Small intestine (tissue), 7 donors: ENCODE data around the gene SMG9. TPM values are rescaled to one million over a fixed set of nuclear protein-coding genes. Genes with fewer than 3 reads are reported as not detected.

Experiments
- DNase-seq, 2 donors: peaks; one replicate each; pipeline versions ENCODE4 v3.0.0 to v3.0.0-alpha.2; 2013
- FAIRE-seq: peaks from 2 replicates; lab custom pipeline; 2012; peaks lifted over from hg19 to GRCh38; lab: Jason Lieb, UNC
- H3K27ac ChIP-seq, 3 donors: one replicate each; pipeline ENCODE4 v1.5.1; 2013; ENCODE audit warnings: low read length in 2 of 3, mild to moderate bottlenecking in 2 of 3, control low read depth in 1 of 3, inconsistent platforms in 1 of 3, low read depth in 1 of 3, moderate library complexity in 1 of 3
- H3K27me3 ChIP-seq, 3 donors: one replicate each; pipeline ENCODE4 v1.6.1; 2013; ENCODE audit warnings: low read length in 3 of 3, inconsistent platforms in 1 of 3; ENCODE audit not compliant: control insufficient read depth in 3 of 3, insufficient read depth in 3 of 3
- H3K36me3 ChIP-seq, 3 donors: one replicate each; pipeline ENCODE4 v1.6.1; 2013; ENCODE audit warnings: low read length in 3 of 3, inconsistent platforms in 1 of 3, low read depth in 1 of 3, mild to moderate bottlenecking in 1 of 3, moderate library complexity in 1 of 3; ENCODE audit not compliant: control insufficient read depth in 3 of 3, insufficient read depth in 2 of 3
- H3K4me1 ChIP-seq, 3 donors: one replicate each; pipeline ENCODE4 v1.6.1; 2013; ENCODE audit warnings: low read length in 2 of 3, inconsistent platforms in 1 of 3, low read depth in 1 of 3, mild to moderate bottlenecking in 1 of 3, moderate library complexity in 1 of 3; ENCODE audit not compliant: control insufficient read depth in 3 of 3, insufficient read depth in 2 of 3
- H3K4me3 ChIP-seq, 3 donors: one replicate each; pipeline ENCODE4 v1.5.1; 2013; ENCODE audit warnings: low read length in 3 of 3, control low read depth in 1 of 3, inconsistent platforms in 1 of 3, low read depth in 1 of 3, mild to moderate bottlenecking in 1 of 3, moderate library complexity in 1 of 3
- H3K9me3 ChIP-seq, 2 donors: one replicate each; pipeline ENCODE4 v1.6.1; 2013; ENCODE audit warnings: low read depth in 1 of 2, low read length in 1 of 2; ENCODE audit not compliant: control insufficient read depth in 2 of 2, insufficient read depth in 1 of 2
- WGBS, 3 donors: extraction: QIAGEN DNeasy Blood & Tissue Kit; methylation state at CpG; one replicate each; pipeline ENCODE4 v1.1.7; 2013; 5-methylcytosine and 5-hydroxymethylcytosine counted together
- polyA plus RNA-seq, 4 donors: library from polyadenylated mRNA; stranded (reverse) in 3 of 4; unstranded in 1 of 4; fragments of 200-250 nt in 3 of 4; fragments of 120-200 nt in 1 of 4; gene quantifications; one replicate each; pipeline versions ENCODE4 v1.2.1 to v1.2.3, GENCODE V29; 2013
- donor health status: healthy with polysubstance abuse.
- donor health status: control.
- donor health status: control.
- donor health status: Bipolar disorder and iron deficiency.
- donor health status: healthy.

Gene SMG9
- polyA plus RNA-seq, 4 donors, result 21.3 to 32.4 (median 26.5) TPM

DNA sequence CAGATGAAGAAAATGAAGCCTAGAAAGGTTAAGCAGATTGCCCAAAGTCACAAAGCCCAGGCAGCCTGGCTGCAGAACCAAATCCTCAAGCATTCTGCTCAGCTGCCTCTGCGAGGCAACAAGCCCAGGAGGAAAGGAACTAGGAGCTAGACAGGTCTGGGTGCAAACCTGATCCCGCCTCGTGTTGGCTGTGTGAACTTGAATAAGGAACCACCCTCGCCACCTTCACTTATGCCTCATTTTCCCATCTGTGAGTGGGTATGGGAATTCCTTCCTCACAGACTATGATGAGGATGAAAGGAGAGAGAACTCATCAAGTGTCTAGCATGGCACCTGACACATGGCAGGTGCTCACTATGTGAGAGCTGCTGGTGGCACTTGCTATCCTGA is 6.6 kb downstream of the SMG9 start:
- no peak overlapping the region for H3K27ac ChIP-seq
- 86 to 93% (median 91%) methylated on average over 4 of the region's 4 CpGs for WGBS, 3 donors
- H3K36me3 ChIP-seq, result peaks cover 14 to 69% (median 23%) of the 10 kb centered on the region in 3 donors
- FAIRE-seq (no peak), DNase-seq (no peak)
- no peaks in the 10 kb centered on the region for H3K27me3 ChIP-seq
- no peak overlapping the region for H3K4me3 ChIP-seq
- no peaks in the 10 kb centered on the region for H3K9me3 ChIP-seq
- peaks cover 0 to 4% (median 0%) of the 10 kb centered on the region in 3 donors for H3K4me1 ChIP-seq

GRCh38 chr19:43747557-43748204 is 7.1 kb downstream of the SMG9 start:
- Histone ChIP-seq H3K4me3 (no peak overlapping the region), H3K9me3 (no peaks in the 10 kb centered on the region), H3K36me3 (peaks cover 14 to 74% (median 25%) of the 10 kb centered on the region in 3 donors), H3K27ac (no peak overlapping the region), H3K4me1 (no peaks in the 10 kb centered on the region), H3K27me3 (no peaks in the 10 kb centered on the region)
- DNase-seq, result no peak
- WGBS, 3 donors, result 86 to 91% (median 88%) methylated on average over 15 to 16 of the region's 16 CpGs
- no peak for FAIRE-seq

DNA sequence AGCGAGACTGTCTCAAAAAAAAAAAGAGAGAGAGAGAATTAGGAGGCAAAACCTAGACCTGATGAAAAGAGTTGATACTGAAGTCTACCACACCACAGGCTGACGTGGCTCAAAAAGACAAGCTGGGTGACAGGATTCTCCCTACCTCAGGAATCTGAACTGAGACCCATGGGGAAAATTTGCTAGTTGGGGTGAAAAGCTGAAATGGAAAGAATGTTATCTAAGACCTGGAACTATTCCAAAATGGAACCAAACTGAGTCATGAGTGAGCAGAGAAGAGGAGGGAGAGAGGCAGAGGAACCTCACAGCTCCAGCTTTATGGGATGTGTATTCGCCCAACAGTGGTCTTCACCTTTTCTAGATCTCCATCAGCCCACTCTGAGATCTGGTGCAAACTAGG is 11.7 kb downstream of the SMG9 start:
- WGBS, 3 donors, result 91 to 97% (median 93%) methylated on average over 3 of the region's 3 CpGs
- Histone ChIP-seq H3K4me3 (no peak overlapping the region), H3K27me3 (no peaks in the 10 kb centered on the region), H3K36me3 (peaks cover 12 to 79% (median 12%) of the 10 kb centered on the region in 3 donors), H3K27ac (no peak overlapping the region), H3K4me1 (peaks cover 0 to 18% (median 4%) of the 10 kb centered on the region in 3 donors), H3K9me3 (no peaks in the 10 kb centered on the region)
- DNase-seq (no peak), FAIRE-seq (no peak)

DNA sequence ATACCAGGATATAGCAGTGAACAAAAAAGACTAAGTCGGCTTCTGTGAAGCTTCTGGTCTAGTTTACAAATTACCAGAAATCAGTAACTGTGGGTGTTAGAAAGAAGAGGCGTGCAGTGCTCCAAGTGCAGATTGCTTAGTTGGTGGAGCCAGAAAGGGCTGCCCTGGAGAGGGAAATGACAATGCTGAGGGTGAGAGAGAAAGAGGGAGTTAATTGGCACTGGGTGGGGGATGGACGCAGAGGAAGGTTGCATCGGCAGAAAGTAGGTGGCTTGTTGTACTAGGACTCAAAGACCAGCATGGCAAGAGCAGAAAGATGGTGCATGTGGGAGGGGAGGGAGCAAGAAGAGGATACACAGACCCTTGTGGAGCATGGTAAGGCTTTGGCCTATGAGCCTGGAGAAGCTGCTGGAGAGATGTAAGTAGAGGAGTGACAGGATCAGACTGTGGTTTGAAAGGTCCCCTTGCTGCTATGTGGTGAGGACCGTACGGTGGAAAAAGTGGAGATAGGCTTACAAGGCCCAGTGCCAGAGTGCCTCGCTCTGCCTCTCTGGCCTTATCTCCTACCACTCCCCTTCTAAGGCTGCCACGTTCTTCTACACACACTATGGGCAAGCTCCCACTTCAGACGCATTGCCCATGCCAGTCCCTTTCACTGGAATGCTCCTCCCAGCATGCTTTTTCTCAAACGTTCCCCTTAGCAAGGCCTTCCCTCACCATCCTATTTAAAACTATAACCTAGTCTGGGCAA is 13.5 kb downstream of the SMG9 start:
- Histone ChIP-seq H3K36me3 (peaks cover 4 to 78% (median 6%) of the 10 kb centered on the region in 3 donors), H3K27ac (peak overlapping the region in 2 of 3 donors; percentile 6 to 93), H3K4me1 (peaks cover 0 to 18% (median 4%) of the 10 kb centered on the region in 3 donors), H3K4me3 (no peak overlapping the region), H3K9me3 (no peaks in the 10 kb centered on the region), H3K27me3 (no peaks in the 10 kb centered on the region)
- 80 to 88% (median 86%) methylated on average over 10 of the region's 10 CpGs for WGBS, 3 donors
- DNase-seq, result no peak
- FAIRE-seq, result no peak

DNA sequence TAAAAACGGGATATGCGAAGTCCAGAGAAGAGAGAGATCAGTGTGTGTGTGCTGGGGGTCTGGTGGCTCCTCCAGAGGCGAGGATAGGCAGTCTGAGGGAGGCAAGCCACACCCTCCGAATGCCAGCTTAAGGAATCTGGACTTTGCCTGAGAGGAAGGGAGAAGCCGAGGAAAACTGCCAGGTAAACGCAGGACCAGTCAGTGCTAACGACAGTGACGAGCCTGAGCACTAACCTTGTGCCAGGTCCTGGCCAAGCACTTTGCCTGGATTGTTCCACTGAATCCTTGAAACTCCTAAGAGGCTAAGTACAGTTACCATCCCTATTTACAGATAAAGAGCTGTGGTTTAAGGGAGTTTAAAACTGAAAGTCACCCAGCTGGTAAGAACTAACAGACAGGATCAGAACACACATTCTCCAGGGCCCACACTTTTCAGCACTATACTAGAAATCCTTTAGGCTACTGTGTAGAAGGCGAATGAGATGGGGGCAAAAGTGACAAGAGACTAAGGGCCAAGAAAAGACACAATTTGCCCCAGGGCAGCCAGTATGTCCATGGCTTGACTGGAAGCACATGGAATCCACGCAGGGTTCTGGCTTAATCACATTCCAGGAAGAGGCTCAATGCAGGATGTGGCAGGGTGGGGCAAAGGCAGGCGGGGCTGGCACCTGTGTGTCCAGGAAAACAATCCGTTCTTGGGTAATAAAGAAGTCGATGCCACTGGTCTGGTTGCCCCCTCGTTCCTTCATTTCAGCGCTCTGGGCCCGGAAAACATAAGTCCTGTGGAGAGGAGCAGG is 15.1 kb downstream of the SMG9 start:
- FAIRE-seq (no peak), DNase-seq (peak; percentile 80 to 97)
- Histone ChIP-seq H3K4me3 (no peak overlapping the region), H3K36me3 (peaks cover 5 to 73% (median 6%) of the 10 kb centered on the region in 3 donors), H3K4me1 (peaks cover 0 to 18% (median 4%) of the 10 kb centered on the region in 3 donors), H3K27ac (peak overlapping the region; percentile 84 to 93 (median 90)), H3K27me3 (no peaks in the 10 kb centered on the region), H3K9me3 (no peaks in the 10 kb centered on the region)
- WGBS, 3 donors, result 24 to 60% (median 40%) methylated on average over 16 of the region's 16 CpGs

DNA sequence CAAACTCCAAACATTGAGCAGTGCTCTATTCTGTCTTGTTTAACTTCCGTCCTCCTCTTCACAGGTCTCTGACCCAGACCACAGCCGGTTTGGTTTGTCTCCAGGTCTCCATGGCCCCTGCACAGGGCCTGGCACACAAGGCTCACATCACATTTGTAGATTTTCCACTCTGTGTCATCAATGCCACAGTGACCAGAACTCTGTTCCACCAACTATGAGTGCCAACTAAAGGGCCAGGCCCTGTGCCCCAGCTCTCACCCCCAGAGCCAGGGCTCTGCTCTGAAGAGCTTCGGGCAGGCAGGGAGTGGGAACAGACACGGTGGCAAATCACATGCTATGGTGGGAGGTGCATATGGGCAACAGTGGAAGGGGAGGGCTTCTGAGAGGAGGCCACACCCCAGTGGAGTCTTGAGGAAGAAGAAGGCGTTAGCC is 16.0 kb downstream of the SMG9 start:
- no peak for FAIRE-seq
- Histone ChIP-seq H3K36me3 (peaks cover 5 to 73% (median 6%) of the 10 kb centered on the region in 3 donors), H3K27me3 (no peaks in the 10 kb centered on the region), H3K9me3 (no peaks in the 10 kb centered on the region), H3K27ac (peak overlapping the region; percentile 84 to 93 (median 90)), H3K4me3 (no peak overlapping the region), H3K4me1 (peaks cover 0 to 18% (median 4%) of the 10 kb centered on the region in 3 donors)
- 43 to 49% (median 47%) methylated on average over 5 of the region's 5 CpGs for WGBS, 3 donors
- DNase-seq, result peak; percentile 50 to 74

DNA sequence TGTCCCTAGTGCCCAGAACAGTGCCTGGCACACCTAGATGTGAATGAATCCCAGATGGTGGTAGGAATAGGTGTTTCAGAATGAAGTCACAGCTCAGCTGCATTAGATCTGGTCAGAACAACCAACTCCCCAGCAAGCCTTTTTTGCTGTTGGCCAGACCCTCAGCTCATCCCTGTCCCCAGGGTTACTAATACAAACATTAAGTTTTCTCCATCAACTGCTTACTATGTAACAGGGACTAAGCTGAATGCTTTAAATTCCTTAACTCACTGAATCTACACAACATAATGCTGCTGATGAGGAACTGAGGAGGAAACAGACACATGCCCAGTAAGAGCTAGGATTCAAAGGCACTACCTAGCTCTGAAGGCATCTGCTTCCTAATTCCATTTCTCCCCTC is 18.8 kb downstream of the SMG9 start:
- Histone ChIP-seq H3K9me3 (no peaks in the 10 kb centered on the region), H3K4me3 (no peak overlapping the region), H3K36me3 (peaks cover 3 to 78% (median 19%) of the 10 kb centered on the region in 3 donors), H3K27me3 (no peaks in the 10 kb centered on the region), H3K27ac (no peak overlapping the region), H3K4me1 (peaks cover 0 to 18% (median 4%) of the 10 kb centered on the region in 3 donors)
- no peak for FAIRE-seq
- no peak for DNase-seq

DNA sequence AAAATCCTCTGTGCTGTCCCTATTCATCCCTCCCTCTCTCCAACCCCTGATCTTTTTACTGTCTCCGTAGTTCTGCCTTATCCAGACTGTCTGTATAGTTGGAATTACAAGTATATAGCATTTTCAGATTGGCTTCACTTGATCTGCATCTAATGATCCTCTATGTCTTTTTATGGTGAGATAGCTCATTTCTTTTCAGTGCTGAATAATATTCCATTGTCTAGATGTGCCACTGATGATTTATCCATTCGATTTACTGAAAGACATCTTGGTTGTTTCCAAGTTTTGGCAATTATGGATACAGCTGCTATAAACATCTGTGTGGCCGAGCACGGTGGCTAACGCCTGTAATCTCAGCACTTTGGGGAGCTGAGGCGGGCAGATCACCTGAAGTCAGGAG is 19.7 kb downstream of the SMG9 start:
- no peaks in the 10 kb centered on the region for H3K9me3 ChIP-seq
- FAIRE-seq (no peak), DNase-seq (no peak)
- no peak overlapping the region for H3K27ac ChIP-seq
- H3K4me1 ChIP-seq, result peaks cover 0 to 14% (median 3%) of the 10 kb centered on the region in 3 donors
- H3K4me3 ChIP-seq, result no peak overlapping the region
- peaks cover 4 to 76% (median 22%) of the 10 kb centered on the region in 3 donors for H3K36me3 ChIP-seq
- 96 to 97% (median 97%) methylated on average over 6 of the region's 6 CpGs for WGBS, 3 donors
- H3K27me3 ChIP-seq, result no peaks in the 10 kb centered on the region
